HG03108 (cell line): ENCODE results near the gene POU3F2.

Experiments used
- ATAC-seq: cut with Tn5 transposase; IDR thresholded peaks from one replicate; pipeline ENCODE4 v1.9.1; 2021; ENCODE audit warnings: moderate library complexity; ENCODE audit not compliant: unreplicated experiment

Gene POU3F2

GRCh38 chr6:98834060-98835031 is at the start of gene POU3F2:
TSS of gene POU3F2 (plus strand) at chr6:98834574. CDS start at chr6:98834874, 300 bp downstream.
- peak; percentile 74 for ATAC-seq

GRCh38 chr6:98787435-98787834 is 46.9 kb upstream of the POU3F2 start:
- ATAC-seq = no peak

- no peak for ATAC-seq
These were observed 46.4 kb upstream of the POU3F2 start for GRCh38 chr6:98787961-98788360.

DNA sequence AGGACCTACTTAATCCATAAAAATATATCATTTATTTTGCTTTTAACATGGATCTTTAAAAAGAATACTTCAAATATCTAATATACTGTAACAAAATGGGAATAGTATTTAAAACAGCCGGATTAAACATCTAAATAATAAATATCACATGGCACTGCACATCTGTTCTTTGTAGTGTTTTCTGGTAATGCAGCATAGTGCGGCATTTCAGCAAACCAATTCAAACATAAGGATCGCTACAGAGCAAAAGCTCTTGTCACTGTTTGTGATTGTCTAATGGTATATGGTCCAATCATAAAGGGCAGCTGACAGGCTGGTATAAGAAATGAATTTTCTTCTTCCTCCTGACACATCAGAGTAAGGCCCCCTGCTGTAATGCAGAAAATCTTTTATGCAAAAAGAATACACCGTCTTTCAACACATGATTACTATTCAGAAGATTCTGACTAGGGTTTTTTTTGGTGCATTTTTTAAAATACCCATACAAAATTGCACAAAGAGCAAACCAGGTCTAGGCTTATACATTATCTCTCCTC is 40.0 kb upstream of the POU3F2 start:
- no peak for ATAC-seq

DNA sequence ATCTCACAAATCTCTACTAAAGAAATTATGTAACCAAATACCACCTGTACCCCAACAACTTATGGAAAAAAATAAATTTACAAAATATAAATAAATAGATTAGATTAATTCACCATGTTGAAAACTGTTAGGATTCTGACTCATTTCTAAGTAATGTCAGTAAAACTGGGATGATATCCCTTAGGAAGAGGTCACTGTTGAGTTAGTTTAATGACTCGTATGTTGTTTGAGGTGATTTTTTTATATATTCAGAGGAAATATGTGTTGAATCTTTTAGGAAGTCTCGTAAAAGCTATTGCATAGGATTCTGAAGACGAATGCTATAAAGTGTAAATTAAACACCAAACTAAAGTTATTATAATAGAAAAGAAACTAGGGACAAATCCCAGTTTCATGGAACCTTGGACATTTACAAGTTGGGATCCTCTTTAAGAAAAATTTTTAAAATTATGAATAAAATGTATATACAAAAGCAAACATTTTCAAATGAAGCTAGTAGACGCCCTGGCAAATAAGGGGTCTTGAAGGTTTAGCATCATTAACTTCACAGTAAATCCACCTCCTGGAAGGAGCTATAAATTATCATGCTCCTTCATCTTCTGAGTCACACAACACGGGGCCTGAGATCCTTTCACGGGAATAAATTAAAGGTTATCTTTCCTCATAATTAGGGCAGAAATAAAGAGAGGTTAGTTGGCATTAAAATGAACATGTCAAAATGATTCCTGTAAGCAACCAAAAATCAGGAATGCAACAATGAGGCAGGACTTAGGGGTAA is 37.0 kb upstream of the POU3F2 start:
- no peak for ATAC-seq

GRCh38 chr6:98800866-98801265 is 33.5 kb upstream of the POU3F2 start:
- no peak for ATAC-seq

DNA sequence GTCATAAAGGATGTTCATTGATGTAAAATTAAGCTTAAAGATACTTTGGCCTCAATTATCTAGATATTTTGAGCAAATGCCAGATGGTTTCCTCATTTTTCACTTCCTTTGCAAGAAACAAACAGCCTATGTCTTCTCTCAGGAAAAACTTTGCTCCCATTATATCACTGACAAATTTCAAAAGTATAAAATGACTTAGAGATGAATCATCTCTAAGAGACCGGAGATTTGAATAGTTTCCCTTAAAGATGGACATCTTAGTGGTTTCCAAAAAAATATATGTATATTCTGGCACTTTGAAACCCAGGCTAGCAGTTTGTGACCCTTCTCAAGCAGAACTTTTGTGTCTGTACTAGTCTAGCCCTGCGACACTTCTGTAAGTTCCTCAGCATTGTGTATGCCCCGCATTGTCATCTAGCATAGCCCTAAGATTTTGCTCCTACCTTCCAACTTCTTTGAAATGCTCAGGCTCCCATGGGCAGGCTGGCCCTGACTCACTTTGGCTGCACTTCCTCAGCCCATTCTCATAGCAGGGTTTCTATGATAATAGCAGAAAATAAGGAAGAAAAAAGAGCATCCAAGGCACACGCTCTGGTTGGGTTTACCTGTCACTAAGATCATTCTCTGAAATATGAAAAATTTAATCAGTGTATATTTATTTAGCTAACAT is 25.7 kb upstream of the POU3F2 start:
- no peak for ATAC-seq

- no peak for ATAC-seq
These were observed 22.2 kb upstream of the POU3F2 start for GRCh38 chr6:98812220-98812619.

DNA sequence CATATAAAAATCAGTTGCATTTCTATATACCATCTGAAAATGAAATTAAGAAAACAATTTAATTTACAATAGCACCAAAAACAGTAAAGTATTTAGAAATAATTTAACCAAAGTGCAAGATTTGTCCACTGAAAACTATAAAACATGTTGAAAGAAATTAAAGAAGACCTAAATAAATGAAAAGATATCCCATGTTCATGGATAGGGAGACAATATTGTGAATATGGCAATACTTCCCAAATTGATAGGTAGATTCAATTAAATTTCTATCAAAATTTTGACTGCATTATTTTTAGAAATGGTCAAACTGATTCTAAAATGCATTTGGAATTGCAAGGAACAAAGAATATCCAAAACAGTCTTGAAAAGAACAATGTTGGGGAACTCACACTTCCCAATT is 17.6 kb upstream of the POU3F2 start:
- no peak for ATAC-seq

DNA sequence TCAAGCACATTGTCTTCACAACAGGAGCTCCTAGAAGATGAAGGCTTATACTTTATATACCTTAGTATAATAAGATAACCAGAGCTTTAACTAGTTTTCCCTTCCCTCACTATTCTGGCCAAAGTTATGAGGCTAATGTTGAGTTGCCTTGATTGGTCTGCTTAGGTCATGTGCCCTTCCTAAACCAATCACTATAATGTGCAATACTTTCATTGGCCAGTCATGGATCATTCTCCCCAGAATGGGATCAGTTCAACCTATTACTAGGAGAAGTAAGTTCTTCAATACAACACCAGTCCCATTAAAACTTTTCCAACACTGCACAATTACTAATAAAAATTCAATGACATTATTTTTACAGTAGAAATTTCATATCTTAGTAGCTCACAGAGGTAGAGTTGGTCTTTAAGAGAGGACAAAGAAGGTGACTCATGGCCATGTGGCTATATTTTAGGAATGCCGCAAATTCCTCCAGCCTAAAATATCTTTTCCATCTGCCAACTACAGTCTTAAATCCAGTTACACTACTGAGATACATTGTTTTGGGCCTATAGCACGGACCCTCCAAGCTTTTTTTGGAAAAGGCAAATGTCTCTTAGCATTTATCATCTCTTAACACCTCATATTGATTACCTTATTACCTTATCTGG is 12.5 kb upstream of the POU3F2 start:
- no peak for ATAC-seq

DNA sequence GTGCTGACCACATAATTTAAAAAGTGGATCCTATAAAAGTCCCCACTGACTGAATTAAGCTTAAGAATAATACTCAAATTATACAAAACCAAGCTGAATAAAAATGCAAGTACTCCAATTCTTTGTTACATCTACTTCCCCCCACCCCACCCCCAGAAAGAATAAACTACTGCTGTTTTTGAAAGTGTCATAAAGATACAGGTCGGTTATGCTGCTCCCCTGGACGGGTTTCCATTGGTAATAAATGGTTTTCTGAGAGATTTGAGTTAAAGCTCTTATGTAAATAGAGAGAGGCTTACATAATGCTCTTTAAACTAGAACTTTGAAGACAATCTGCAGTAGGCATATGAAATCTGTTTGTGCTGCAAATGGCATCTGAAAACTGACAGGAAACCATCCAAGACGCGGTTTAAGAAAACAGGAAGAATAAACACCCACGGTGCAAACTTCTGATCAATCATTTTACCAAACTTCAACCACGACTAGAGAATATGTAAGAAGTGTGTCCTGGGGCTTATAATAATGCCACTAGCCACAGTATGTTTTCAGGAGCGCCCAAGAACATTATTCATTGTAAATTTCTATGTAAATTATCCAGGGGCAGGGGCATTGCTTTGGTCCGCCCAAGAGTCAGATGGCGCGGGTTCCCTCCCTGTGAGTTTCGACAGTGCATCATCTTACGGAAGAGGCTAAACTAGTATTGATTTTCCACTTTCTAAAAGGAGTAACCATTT is 10.8 kb upstream of the POU3F2 start:
- ATAC-seq = no peak

- no peak for ATAC-seq
These were observed 10.0 kb upstream of the POU3F2 start for GRCh38 chr6:98824162-98824901.

- ATAC-seq = no peak
These were observed 9.3 kb upstream of the POU3F2 start for GRCh38 chr6:98824902-98825599.

- no peak for ATAC-seq
These were observed 8.7 kb upstream of the POU3F2 start for GRCh38 chr6:98825600-98826230.

DNA sequence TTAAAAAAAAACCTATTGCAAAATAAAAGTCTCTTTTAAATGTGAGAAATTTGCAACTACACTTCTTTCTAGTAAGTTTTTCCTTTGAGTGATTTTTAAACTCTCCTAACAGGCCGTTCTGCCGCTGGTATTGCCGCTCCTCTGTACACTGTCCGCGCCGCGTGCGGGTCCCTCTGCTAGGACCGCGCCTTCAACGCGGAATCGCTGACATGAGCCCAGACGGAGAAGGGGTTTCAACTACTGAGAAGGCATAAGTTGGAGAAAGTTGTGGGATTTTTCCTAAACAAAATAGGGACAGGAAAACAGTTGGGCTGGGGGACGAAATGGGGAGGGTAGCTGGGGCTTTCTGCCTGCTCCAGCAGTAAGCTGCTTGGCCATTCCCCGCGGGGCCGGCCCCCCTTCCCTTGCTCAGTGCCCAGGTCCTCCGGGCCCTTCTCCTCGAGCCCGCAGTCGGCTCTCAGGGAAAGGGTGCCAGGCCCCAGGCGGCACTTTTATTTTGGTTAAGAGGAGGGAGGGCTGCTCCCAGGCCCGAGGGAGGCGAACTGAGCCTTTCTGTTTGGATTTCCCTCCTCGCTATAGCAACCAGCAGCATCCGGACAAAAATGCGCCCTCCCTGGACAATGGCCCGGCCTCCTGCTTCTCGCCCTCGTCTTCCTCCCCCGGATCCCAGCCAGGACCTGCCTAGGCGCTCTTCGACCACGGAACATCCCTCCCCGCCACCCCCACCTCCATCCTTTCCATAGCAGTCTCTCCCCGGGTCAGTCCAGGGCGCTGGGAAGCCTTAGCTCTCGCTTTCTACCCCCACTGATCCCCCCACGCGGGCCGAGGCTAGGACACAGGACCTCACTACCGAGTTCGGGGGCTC is 6.8 kb upstream of the POU3F2 start:
- ATAC-seq = no peak

DNA sequence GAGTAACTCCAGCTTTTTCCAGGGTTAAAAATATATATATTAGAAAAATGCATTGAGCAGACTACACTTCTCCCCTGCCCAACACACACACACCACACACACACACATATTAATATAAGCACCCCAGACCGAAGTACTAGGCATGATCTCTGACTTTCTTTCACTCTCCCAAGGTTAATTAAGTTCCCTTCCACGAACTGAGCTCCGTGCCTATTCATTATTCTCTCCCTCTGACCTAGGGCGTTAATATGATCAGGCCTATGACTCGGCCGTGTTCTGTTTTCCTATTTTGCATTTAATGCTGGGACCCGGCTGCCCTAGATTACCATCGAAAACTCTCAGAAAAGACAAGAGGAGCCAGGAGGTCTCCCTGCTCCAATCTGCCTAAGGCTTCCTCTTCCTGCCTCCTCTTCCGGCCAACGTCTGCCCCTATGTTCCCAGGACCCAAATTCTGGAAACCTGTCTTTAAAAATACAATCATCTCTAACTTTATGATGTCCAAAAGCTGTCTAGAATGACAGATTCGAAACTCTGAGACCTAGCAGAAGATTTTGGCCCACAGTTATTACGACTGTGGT is 6.1 kb upstream of the POU3F2 start:
- ATAC-seq = no peak

GRCh38 chr6:98828941-98829411 is 5.4 kb upstream of the POU3F2 start:
- no peak for ATAC-seq
